WTC11 (cell line): Measurements from ENCODE around the gene CPNE4. TPM values are rescaled to one million over a fixed set of nuclear protein-coding genes. Genes with fewer than 3 reads are reported as not detected.

Experiments used
- ATAC-seq: fragments of 200-7000 bp; cut with Tn5 transposase; 2 replicates; pipeline ENCODE4 v1.10.0; 2021; ENCODE audit warnings: mild to moderate bottlenecking, moderate library complexity
- CTCF ChIA-PET: fragments of 300-600 bp; sonication (Branson Sonifier 250); formaldehyde crosslinking; loops from one replicate; lab custom pipeline; 2021; ENCODE audit warnings: antibody characterized with exemption; lab: Charles Lee
- POLR2A ChIA-PET: fragments of 350-600 bp; sonication (Branson Sonifier 250); formaldehyde crosslinking; loops from one replicate; lab custom pipeline; 2021; ENCODE audit warnings: antibody characterized with exemption; lab: Charles Lee
- DNase-seq: peaks from one replicate; pipeline ENCODE4 v3.0.0; 2021; ENCODE audit warnings: low spot score
- H3K27ac Mint-ChIP-seq: 2 replicates; pipeline ENCODE4 v1.8.0; 2021; ENCODE audit warnings: mixed read lengths
- H3K27me3 Mint-ChIP-seq: 2 replicates; pipeline ENCODE4 v1.8.0; 2021; ENCODE audit warnings: low read depth, mild to moderate bottlenecking, moderate library complexity, mixed read lengths
- H3K36me3 Mint-ChIP-seq: 2 replicates; pipeline ENCODE4 v1.8.0; 2021; ENCODE audit warnings: mixed read lengths
- H3K4me1 Mint-ChIP-seq: 2 replicates; pipeline ENCODE4 v1.8.0; 2022; ENCODE audit warnings: mixed read lengths
- H3K4me3 Mint-ChIP-seq: 2 replicates; pipeline ENCODE4 v1.8.0; 2021; ENCODE audit warnings: mild to moderate bottlenecking, moderate library complexity, mixed read lengths
- H3K9me3 Mint-ChIP-seq: 2 replicates; pipeline ENCODE4 v1.8.0; 2021; ENCODE audit warnings: mixed read lengths
- CBFB ChIP-seq: sonication (generic); formaldehyde crosslinking; IDR thresholded peaks from 2 replicates; pipeline ENCODE4 v1.8.1; 2022; ENCODE audit warnings: mild to moderate bottlenecking, low read depth, missing genetic modification reagents
- FOXJ3 ChIP-seq: sonication (generic); formaldehyde crosslinking; IDR thresholded peaks from 2 replicates; pipeline ENCODE4 v1.9.0; 2021; ENCODE audit warnings: missing genetic modification reagents, mild to moderate bottlenecking, borderline replicate concordance
- HMGA2 ChIP-seq: fragments of 250-450 bp; sonication (Bioruptor Pico); IDR thresholded peaks from 2 replicates; pipeline ENCODE4 v1.4.0; 2021; ENCODE audit warnings: mild to moderate bottlenecking, moderate library complexity
- JAZF1 ChIP-seq: fragments of 250-450 bp; sonication (Bioruptor Pico); IDR thresholded peaks from 2 replicates; pipeline ENCODE4 v1.9.0; 2021; ENCODE audit warnings: moderate library complexity, mild to moderate bottlenecking, inconsistent platforms
- JUN ChIP-seq: sonication (generic); formaldehyde crosslinking; IDR thresholded peaks from 2 replicates; pipeline ENCODE4 v1.8.0; 2023; ENCODE audit warnings: mild to moderate bottlenecking, missing genetic modification reagents
- MXD4 ChIP-seq: fragments of 250-450 bp; sonication (Bioruptor Pico); IDR thresholded peaks from 2 replicates; pipeline ENCODE4 v1.8.0; 2021; ENCODE audit warnings: mild to moderate bottlenecking, moderate library complexity, borderline replicate concordance
- NR1H2 ChIP-seq: sonication (generic); formaldehyde crosslinking; IDR thresholded peaks from 2 replicates; pipeline ENCODE4 v1.9.0; 2021; ENCODE audit warnings: mild to moderate bottlenecking, moderate library complexity, missing genetic modification reagents
- NR3C1 ChIP-seq: sonication (generic); formaldehyde crosslinking; conservative IDR thresholded peaks from 2 replicates; pipeline ENCODE4 v1.8.1; 2023; ENCODE audit warnings: low read depth, mild to moderate bottlenecking, missing genetic modification reagents
- OVOL2 ChIP-seq: fragments of 250-450 bp; sonication (Bioruptor Pico); IDR thresholded peaks from 2 replicates; pipeline ENCODE4 v1.9.0; 2021; ENCODE audit warnings: mild to moderate bottlenecking, borderline replicate concordance
- PRDM15 ChIP-seq: sonication (generic); formaldehyde crosslinking; IDR thresholded peaks from 2 replicates; pipeline ENCODE4 v1.8.0; 2022; ENCODE audit warnings: missing genetic modification reagents
- PREB ChIP-seq: sonication (generic); formaldehyde crosslinking; IDR thresholded peaks from 2 replicates; pipeline ENCODE4 v1.8.1; 2022; ENCODE audit warnings: mild to moderate bottlenecking, missing genetic modification reagents, moderate library complexity, borderline replicate concordance
- PRRX2 ChIP-seq: fragments of 250-450 bp; sonication (Bioruptor Pico); IDR thresholded peaks from 2 replicates; pipeline ENCODE4 v1.8.0; 2021; ENCODE audit warnings: mild to moderate bottlenecking
- RORB ChIP-seq: fragments of 250-450 bp; sonication (Bioruptor Pico); IDR thresholded peaks from 2 replicates; pipeline ENCODE4 v1.9.0; 2021; ENCODE audit warnings: mild to moderate bottlenecking
- TCF7 ChIP-seq: sonication (generic); formaldehyde crosslinking; IDR thresholded peaks from 2 replicates; pipeline ENCODE4 v1.8.0; 2022; ENCODE audit warnings: mild to moderate bottlenecking, low read depth, missing genetic modification reagents, moderate library complexity
- TP53 ChIP-seq: sonication (generic); formaldehyde crosslinking; IDR thresholded peaks from 2 replicates; pipeline ENCODE4 v1.8.1; 2023; ENCODE audit warnings: mild to moderate bottlenecking, missing genetic modification reagents
- ZMAT4 ChIP-seq: fragments of 250-450 bp; sonication (Bioruptor Pico); IDR thresholded peaks from 2 replicates; pipeline ENCODE4 v1.9.0; 2021; ENCODE audit warnings: mild to moderate bottlenecking
- ZNF263 ChIP-seq: sonication (generic); formaldehyde crosslinking; IDR thresholded peaks from 2 replicates; pipeline ENCODE4 v1.8.1; 2022; ENCODE audit warnings: low read depth, mild to moderate bottlenecking, moderate library complexity, missing genetic modification reagents
- ZNF396 ChIP-seq: fragments of 250-450 bp; sonication (Bioruptor Pico); IDR thresholded peaks from 2 replicates; pipeline ENCODE4 v1.8.0; 2021; ENCODE audit warnings: mild to moderate bottlenecking, moderate library complexity, borderline replicate concordance
- ZNF512 ChIP-seq: sonication (generic); formaldehyde crosslinking; IDR thresholded peaks from 2 replicates; pipeline ENCODE4 v1.8.1; 2022; ENCODE audit warnings: missing genetic modification reagents, borderline replicate concordance
- ZNF671 ChIP-seq: fragments of 250-450 bp; sonication (Bioruptor Pico); IDR thresholded peaks from 2 replicates; pipeline ENCODE4 v1.8.0; 2021; ENCODE audit warnings: mild to moderate bottlenecking
- total RNA-seq: library from RNA; stranded (reverse); gene quantifications from 3 replicates; pipeline ENCODE4 v1.2.3, GENCODE V29; 2021

CPNE4 gene
- total RNA-seq, 1 experiment from 2014 or later = 2.4 TPM

GRCh38 chr3:132003685-132004084, 31.1 kb downstream of the CPNE4 start:
- CTCF ChIA-PET = interaction anchor here (0.5 to 1.3 kb wide), 2 partner anchors 19 to 208 kb away, joined by 3 to 4 read pairs; no protein-coding TSS in a partner anchor

GRCh38 chr3:132001999-132002398, 32.8 kb downstream of the CPNE4 start:
- ChIA-PET POLR2A (no interaction called here), CTCF (no interaction called here)
- no peak overlapping the region for H3K27ac Mint-ChIP-seq
- H3K4me1 Mint-ChIP-seq = peaks cover 62% of the 10 kb centered on the region
- H3K27me3 Mint-ChIP-seq = no peaks in the 10 kb centered on the region
- H3K36me3 Mint-ChIP-seq = no peaks in the 10 kb centered on the region
- H3K9me3 Mint-ChIP-seq = no peaks in the 10 kb centered on the region
- no peak overlapping the region for H3K4me3 Mint-ChIP-seq
- DNase-seq (no peak), ATAC-seq (no peak)
- TF ChIP-seq OVOL2 (CRISPR knock-in tag) = no peak
- no peak for TF ChIP-seq FOXJ3
- TF ChIP-seq PREB (CRISPR knock-in tag) = no peak
- no peak for TF ChIP-seq HMGA2 (CRISPR knock-in tag)
- no peak for TF ChIP-seq RORB (CRISPR knock-in tag)
- no peak for TF ChIP-seq ZNF512 (CRISPR knock-in tag)
- no peak for TF ChIP-seq NR3C1
- TF ChIP-seq ZNF263 (CRISPR knock-in tag) = no peak
- TF ChIP-seq JUN (CRISPR knock-in tag) = no peak
- TF ChIP-seq JAZF1 (CRISPR knock-in tag) = no peak
- TF ChIP-seq TP53 (CRISPR knock-in tag) = no peak
- TF ChIP-seq MXD4 (CRISPR knock-in tag) = no peak

More at GRCh38 chr3:132003685-132004084, 31.1 kb downstream of the CPNE4 start:
- DNase-seq = no peak
- Mint-ChIP-seq H3K9me3 (no peaks in the 10 kb centered on the region), H3K27me3 (no peaks in the 10 kb centered on the region), H3K4me1 (peaks cover 48% of the 10 kb centered on the region), H3K36me3 (no peaks in the 10 kb centered on the region), H3K27ac (no peak overlapping the region), H3K4me3 (no peak overlapping the region)
- no peak for TF ChIP-seq PRDM15 (CRISPR knock-in tag)
- TF ChIP-seq CBFB (CRISPR knock-in tag) = no peak
- TF ChIP-seq NR1H2 = no peak
- no peak for TF ChIP-seq ZNF671
- no peak for TF ChIP-seq ZNF396 (CRISPR knock-in tag)
- no peak for ATAC-seq
- POLR2A ChIA-PET = no interaction called here

- Mint-ChIP-seq H3K4me3 (no peak overlapping the region), H3K36me3 (no peaks in the 10 kb centered on the region), H3K27me3 (0 out of 2 replicates have a peak, but pooled peaks cover 1% of the 10 kb centered on the region), H3K27ac (no peak overlapping the region; the same call in 1 of the 2 replicates), H3K9me3 (no peaks in the 10 kb centered on the region), H3K4me1 (peaks cover 61% of the 10 kb centered on the region)
- DNase-seq = no peak
- no peak for ATAC-seq
- TF ChIP-seq RORB (CRISPR knock-in tag) (no peak), PREB (CRISPR knock-in tag) (no peak), JUN (CRISPR knock-in tag) (no peak), PRRX2 (no peak), TCF7 (CRISPR knock-in tag) (no peak), ZMAT4 (CRISPR knock-in tag) (no peak)
- CTCF ChIA-PET = no interaction called here
- POLR2A ChIA-PET = interaction anchor here (0.6 kb wide), 1 partner anchor 497 kb away, joined by 3 read pairs; no protein-coding TSS in a partner anchor
Measured at GRCh38 chr3:132001036-132001435, 33.8 kb downstream of the CPNE4 start.
